GM12865 (cell line): Measurements from ENCODE around the gene UNC5A.

ENCODE experiments used
- DNase-seq: peaks from one replicate; pipeline ENCODE4 v3.0.0; 2010; ENCODE audit warnings: low read depth
- H3K4me3 ChIP-seq: 2 replicates; pipeline ENCODE4 v1.5.1; 2011; ENCODE audit warnings: mild to moderate bottlenecking, low read depth, low read length, control low read depth
- CTCF ChIP-seq: IDR thresholded peaks from 2 replicates; pipeline ENCODE4 v1.5.1; 2011; ENCODE audit warnings: low read length, control low read depth, low read depth, inconsistent platforms; ENCODE audit not compliant: insufficient read depth; ENCODE audit errors: missing control alignments

The UNC5A gene

GRCh38 chr5:176799488-176799887 lies 10.9 kb upstream of the UNC5A start:
- TF ChIP-seq CTCF, result no peak
- DNase-seq, result no peak
- no peak overlapping the region for H3K4me3 ChIP-seq

GRCh38 chr5:176800024-176800423 lies 10.3 kb upstream of the UNC5A start:
- H3K4me3 ChIP-seq, result no peak overlapping the region
- TF ChIP-seq CTCF, result no peak
- DNase-seq, result no peak

DNA sequence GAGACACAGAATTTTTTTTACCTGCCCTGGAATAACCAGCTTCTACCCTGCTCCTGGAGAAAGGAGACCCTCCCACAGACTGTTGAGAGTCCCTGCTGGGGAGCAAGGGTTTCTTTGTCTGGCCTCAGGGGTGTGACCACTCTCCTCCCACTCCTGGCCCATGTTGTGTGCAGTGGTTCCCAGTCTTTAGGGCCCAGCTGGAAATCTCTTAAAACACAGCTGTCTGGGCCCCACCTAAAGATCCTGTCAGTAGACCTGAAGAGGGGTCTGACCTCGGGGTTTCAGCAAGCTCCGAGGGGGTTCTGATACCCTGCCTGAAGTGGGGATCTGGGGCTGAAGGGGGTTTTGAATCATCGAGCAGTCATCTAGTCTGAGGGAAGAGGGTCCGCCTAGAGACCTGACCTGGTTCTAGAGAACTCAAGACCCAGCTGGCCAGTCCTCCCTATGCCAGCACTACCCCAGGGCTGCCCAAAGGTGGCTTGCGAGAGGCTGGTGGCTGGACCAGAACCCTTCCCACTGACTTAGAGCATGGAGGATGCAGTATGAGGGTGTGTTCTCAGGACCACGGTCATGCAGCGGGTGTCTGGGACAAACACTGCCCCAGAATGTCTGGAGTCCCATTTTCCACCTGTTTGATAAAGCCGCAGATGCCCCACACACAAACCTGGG lies 8.1 kb upstream of the UNC5A start:
- DNase-seq, result no peak
- TF ChIP-seq CTCF, result no peak
- H3K4me3 ChIP-seq, result no peak overlapping the region

GRCh38 chr5:176803068-176803942 lies 7.1 kb upstream of the UNC5A start:
- no peak for DNase-seq
- TF ChIP-seq CTCF, result no peak
- H3K4me3 ChIP-seq, result no peak overlapping the region

DNA sequence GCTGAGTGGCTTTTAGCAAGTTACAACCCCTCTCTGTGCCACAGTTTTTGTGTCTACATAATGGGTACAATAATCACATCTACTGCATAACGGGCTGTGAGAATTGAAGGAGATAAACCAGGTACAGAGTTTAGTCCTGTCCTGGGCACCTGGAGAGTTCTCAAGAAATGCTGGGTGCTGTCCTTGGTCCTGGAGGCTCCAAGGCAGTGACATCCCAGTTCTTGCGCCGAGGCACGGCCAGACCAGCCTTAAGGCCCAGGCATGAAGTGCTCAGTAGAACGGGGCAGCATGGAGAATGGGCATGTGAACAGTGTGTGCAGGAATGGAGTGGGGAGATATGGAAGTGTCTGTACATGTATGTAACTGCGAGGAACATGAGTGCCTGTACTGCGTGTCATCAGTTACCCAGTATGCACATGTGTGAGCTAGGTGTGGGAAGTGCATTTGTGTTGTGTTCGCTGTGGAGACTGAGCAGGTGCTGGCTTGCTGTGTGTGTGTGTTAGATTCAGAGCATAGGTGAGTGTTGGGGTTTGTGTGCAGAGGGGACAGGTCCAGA lies 6.3 kb upstream of the UNC5A start:
- H3K4me3 ChIP-seq, result no peak overlapping the region
- no peak for TF ChIP-seq CTCF
- peak; percentile 17 for DNase-seq

GRCh38 chr5:176806137-176806536 lies 4.2 kb upstream of the UNC5A start:
- no peak overlapping the region for H3K4me3 ChIP-seq
- no peak for TF ChIP-seq CTCF
- DNase-seq, result no peak
